ENCODE data around the gene LRRC74A.

Gene LRRC74A

GRCh38 chr14:76848879-76849278, 22.7 kb downstream of the LRRC74A start:
- no peak for DNase-seq (ENCODE audit: low read depth)

GRCh38 chr14:76855066-76855465, 28.9 kb downstream of the LRRC74A start:
- no peak for DNase-seq (ENCODE audit: low read depth)

GRCh38 chr14:76856769-76857168, 30.6 kb downstream of the LRRC74A start:
- DNase-seq (ENCODE audit: low read depth), result no peak

GRCh38 chr14:76861574-76862255, 35.5 kb downstream of the LRRC74A start:
- DNase-seq (ENCODE audit: low read depth), result no peak

- DNase-seq (ENCODE audit: low read depth), result no peak
Observed at GRCh38 chr14:76862546-76863282, 36.5 kb downstream of the LRRC74A start.

GRCh38 chr14:76863724-76864407, 37.7 kb downstream of the LRRC74A start:
- no peak for DNase-seq (ENCODE audit: low read depth)

- DNase-seq (ENCODE audit: low read depth), result no peak
Observed at GRCh38 chr14:76866456-76866855, 40.2 kb downstream of the LRRC74A start.

- DNase-seq (ENCODE audit: low read depth), result no peak
Observed at GRCh38 chr14:76867516-76868453, 41.6 kb downstream of the LRRC74A start.

- DNase-seq (ENCODE audit: low read depth), result no peak
Observed at GRCh38 chr14:76868454-76869170, 42.4 kb downstream of the LRRC74A start.

GRCh38 chr14:76870166-76870565, 44.0 kb downstream of the LRRC74A start:
- DNase-seq (ENCODE audit: low read depth), result no peak

- DNase-seq (ENCODE audit: low read depth), result peak; percentile 15
Observed at GRCh38 chr14:76872796-76873432, 46.7 kb downstream of the LRRC74A start.

- no peak for DNase-seq (ENCODE audit: low read depth)
Observed at GRCh38 chr14:76874734-76875133, 48.5 kb downstream of the LRRC74A start.

- DNase-seq (ENCODE audit: low read depth), result peak; percentile 53
Observed at GRCh38 chr14:76876076-76876475, 49.9 kb downstream of the LRRC74A start.

GRCh38 chr14:76877871-76878270, 51.7 kb downstream of the LRRC74A start:
- no peak for DNase-seq (ENCODE audit: low read depth)

GRCh38 chr14:76880449-76880848, 54.2 kb downstream of the LRRC74A start:
- no peak for DNase-seq (ENCODE audit: low read depth)

- DNase-seq (ENCODE audit: low read depth), result no peak
Observed at GRCh38 chr14:76881348-76881747, 55.1 kb downstream of the LRRC74A start.

GRCh38 chr14:76882651-76883050, 56.4 kb downstream of the LRRC74A start:
- DNase-seq (ENCODE audit: low read depth), result peak; percentile 80

GRCh38 chr14:76883447-76883846, 57.2 kb downstream of the LRRC74A start:
- DNase-seq (ENCODE audit: low read depth), result no peak

GRCh38 chr14:76884394-76884793, 58.2 kb downstream of the LRRC74A start:
- no peak for DNase-seq (ENCODE audit: low read depth)

GRCh38 chr14:76884853-76885276, 58.7 kb downstream of the LRRC74A start:
- DNase-seq (ENCODE audit: low read depth), result no peak

GRCh38 chr14:76887191-76887590, 61.0 kb downstream of the LRRC74A start:
- no peak for DNase-seq (ENCODE audit: low read depth)
